Activated CD4-positive, alpha-beta T cell treated with anti-CD3 and anti-CD28 coated beads for 36 hours (primary cell): Measurements from ENCODE around the gene CCDC9B. TPM values are rescaled to one million over a fixed set of nuclear protein-coding genes. Genes with fewer than 3 reads are reported as not detected.

Source experiments
- ATAC-seq: fragments of 200-7000 bp; cut with Tn5 transposase; one replicate; pipeline ENCODE4 v1.10.0; 2021; ENCODE audit warnings: mild to moderate bottlenecking, moderate library complexity
- CTCF ChIA-PET: fragments of 350-600 bp; sonication (Branson Sonifier 250); formaldehyde crosslinking; loops from one replicate; lab custom pipeline; 2021; ENCODE audit warnings: antibody characterized with exemption; lab: Charles Lee
- POLR2A ChIA-PET: fragments of 350-600 bp; sonication (Branson Sonifier 250); formaldehyde crosslinking; loops from one replicate; lab custom pipeline; 2021; ENCODE audit warnings: antibody characterized with exemption, inconsistent platforms; lab: Charles Lee
- DNase-seq: peaks from one replicate; pipeline ENCODE4 v3.0.0-alpha.2; 2020
- H3K27ac Mint-ChIP-seq: one replicate; pipeline ENCODE4 v1.8.0; 2021; ENCODE audit warnings: mixed read lengths
- H3K27me3 Mint-ChIP-seq: one replicate; pipeline ENCODE4 v1.8.0; 2021; ENCODE audit warnings: mixed read lengths
- H3K36me3 Mint-ChIP-seq: one replicate; pipeline ENCODE4 v1.8.0; 2021; ENCODE audit warnings: low read depth, mixed read lengths
- H3K4me1 Mint-ChIP-seq: one replicate; pipeline ENCODE4 v1.8.0; 2021; ENCODE audit warnings: mixed read lengths
- H3K4me3 Mint-ChIP-seq: one replicate; pipeline ENCODE4 v1.8.0; 2021; ENCODE audit warnings: mild to moderate bottlenecking, moderate library complexity, mixed read lengths
- H3K9me3 Mint-ChIP-seq: one replicate; pipeline ENCODE4 v1.8.0; 2021; ENCODE audit warnings: low read depth, mixed read lengths
- intact Hi-C, 2 experiments: fragments of 100-400 bp; cut with DNase I in 1 of 2; cut with micrococcal nuclease in 1 of 2; formaldehyde crosslinking; loops; one replicate each; pipeline versions ENCODE4 v1.14.2 to v1.15.1; 2022 to 2024; cut with DNase I, micrococcal nuclease
- total RNA-seq, 2 experiments: library from RNA; stranded (reverse); gene quantifications; one replicate each; pipeline ENCODE4 v1.2.3, GENCODE V29; 2021

Gene CCDC9B
- total RNA-seq, 2 experiments from 2014 or later, result 0.65 to 0.98 TPM

DNA sequence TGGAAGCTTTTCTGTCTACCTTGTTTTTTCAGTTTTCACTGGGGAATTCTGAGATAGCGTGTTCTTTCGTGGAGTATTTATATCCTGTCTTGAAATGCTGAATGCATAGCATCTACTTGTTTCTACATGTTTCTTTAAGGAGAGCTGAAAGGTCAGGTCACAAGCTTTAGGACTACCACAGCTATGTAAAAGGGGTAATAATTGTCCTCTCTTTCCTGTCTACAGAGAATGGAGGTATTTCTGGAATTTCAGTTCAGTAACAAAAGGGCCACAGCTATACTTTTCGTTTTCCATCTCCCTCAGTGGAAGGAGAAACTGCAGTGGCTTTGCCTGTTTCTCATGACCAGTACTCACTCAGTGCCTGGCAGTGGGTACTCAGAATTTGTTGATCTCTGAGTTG is 12.6 kb downstream of the CCDC9B start:
- ChIA-PET POLR2A (interaction anchor here (1.1 kb wide), 1 partner anchor 14 kb away, joined by 3 read pairs; no protein-coding TSS in a partner anchor), CTCF (interaction anchor here (1.1 to 7.0 kb wide), 8 partner anchors 8 to 54 kb away, joined by 3 to 109 read pairs (median 10); partner anchors contain the start of genes CCDC9B and PLCB2)
- no peak for ATAC-seq
- Mint-ChIP-seq H3K27me3 (no peaks in the 10 kb centered on the region), H3K4me1 (peaks cover 14% of the 10 kb centered on the region), H3K9me3 (no peaks in the 10 kb centered on the region), H3K27ac (no peak overlapping the region), H3K36me3 (peaks cover 4% of the 10 kb centered on the region), H3K4me3 (no peak overlapping the region)
- intact Hi-C loops, result no loop called here
- no peak for DNase-seq

DNA sequence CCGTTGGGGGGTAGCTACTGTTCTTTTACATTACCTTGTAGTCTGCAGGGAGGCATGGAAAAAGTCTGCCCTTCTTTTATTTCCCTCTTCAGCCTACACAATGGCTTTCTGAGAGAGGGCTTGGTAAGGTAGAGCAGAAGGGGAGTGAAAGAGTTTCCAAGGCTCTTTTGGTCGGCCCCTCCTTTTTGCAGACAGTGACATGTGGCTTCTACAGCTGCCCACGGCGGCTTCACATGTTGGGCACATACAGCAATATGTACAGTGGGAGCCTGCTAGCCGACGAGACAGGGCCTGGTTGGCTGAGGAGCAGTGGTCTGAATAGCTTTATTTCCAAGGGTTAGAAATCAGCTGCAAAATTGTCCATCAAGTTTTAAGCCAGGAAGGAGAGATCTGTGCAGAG is 13.3 kb downstream of the CCDC9B start:
- Mint-ChIP-seq H3K36me3 (peaks cover 4% of the 10 kb centered on the region), H3K4me1 (peaks cover 15% of the 10 kb centered on the region), H3K27me3 (no peaks in the 10 kb centered on the region), H3K4me3 (no peak overlapping the region), H3K27ac (no peak overlapping the region), H3K9me3 (no peaks in the 10 kb centered on the region)
- DNase-seq (no peak), ATAC-seq (no peak)
- ChIA-PET CTCF (interaction anchor here (1.0 to 7.0 kb wide), 9 partner anchors 8 to 63 kb away, joined by 3 to 109 read pairs (median 5); partner anchors contain the start of genes CCDC9B and PLCB2), POLR2A (interaction anchor here (0.6 to 1.1 kb wide), 2 partner anchors 13 to 72 kb away, joined by 3 read pairs; no protein-coding TSS in a partner anchor)
- intact Hi-C loops, result no loop called here

DNA sequence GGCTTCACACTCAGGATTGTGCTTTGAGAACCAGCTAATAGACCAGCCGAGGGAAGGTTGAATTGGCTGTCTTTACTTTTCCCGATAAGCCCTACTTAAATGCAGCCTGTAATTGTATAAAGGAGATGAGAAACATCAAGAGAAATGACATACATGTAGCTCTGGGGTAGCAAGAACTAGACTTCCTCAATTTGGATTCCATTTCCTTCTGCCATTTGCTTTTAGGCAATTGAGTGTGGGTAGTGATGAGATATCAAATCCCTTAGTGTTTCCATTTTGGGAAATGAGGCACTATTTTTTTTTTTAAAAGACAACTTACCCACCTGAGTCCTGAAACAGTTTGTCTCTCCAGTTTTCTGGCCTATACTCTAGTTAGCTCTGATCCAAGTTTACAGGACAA is 15.0 kb downstream of the CCDC9B start:
- Mint-ChIP-seq H3K27me3 (no peaks in the 10 kb centered on the region), H3K4me3 (no peak overlapping the region), H3K9me3 (no peaks in the 10 kb centered on the region), H3K36me3 (peaks cover 4% of the 10 kb centered on the region), H3K4me1 (peaks cover 25% of the 10 kb centered on the region), H3K27ac (no peak overlapping the region)
- ATAC-seq (no peak), DNase-seq (no peak)
- ChIA-PET POLR2A (no interaction called here), CTCF (interaction anchor here (0.7 to 7.0 kb wide), 12 partner anchors 9 to 239 kb away, joined by 3 to 109 read pairs (median 6); partner anchors contain the start of genes CCDC32 and CCDC9B)
- intact Hi-C loops, result no loop called here

DNA sequence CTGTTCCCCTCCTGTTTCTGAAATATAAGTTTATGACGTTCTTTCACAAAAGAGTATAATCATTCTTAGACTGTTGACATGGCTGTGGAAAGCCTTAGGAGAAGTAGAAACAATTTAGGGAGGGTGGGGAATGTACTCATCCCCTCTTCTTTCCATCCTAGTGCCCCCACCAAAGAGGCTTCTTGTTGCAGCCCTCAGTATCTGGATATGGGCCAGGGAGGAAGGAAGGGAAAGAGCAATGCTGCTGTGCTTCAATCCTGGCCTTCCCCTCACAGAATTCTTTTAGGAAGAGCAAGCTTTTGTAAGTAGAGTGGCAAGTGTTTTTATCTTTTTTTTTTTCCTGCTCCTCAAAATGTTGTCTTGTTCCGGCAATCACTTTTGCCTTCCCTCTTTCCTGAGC is 15.6 kb downstream of the CCDC9B start:
- intact Hi-C loops, result no loop called here
- CTCF ChIA-PET, result interaction anchor here (0.6 to 7.0 kb wide), 12 partner anchors 9 to 239 kb away, joined by 3 to 109 read pairs (median 4); partner anchors contain the start of genes CCDC32 and CCDC9B
- Mint-ChIP-seq H3K4me1 (peaks cover 25% of the 10 kb centered on the region), H3K9me3 (no peaks in the 10 kb centered on the region), H3K4me3 (peak overlapping the region; percentile 71), H3K27me3 (no peaks in the 10 kb centered on the region), H3K36me3 (peaks cover 4% of the 10 kb centered on the region), H3K27ac (no peak overlapping the region)
- ATAC-seq (no peak), DNase-seq (no peak)
- POLR2A ChIA-PET, result no interaction called here

DNA sequence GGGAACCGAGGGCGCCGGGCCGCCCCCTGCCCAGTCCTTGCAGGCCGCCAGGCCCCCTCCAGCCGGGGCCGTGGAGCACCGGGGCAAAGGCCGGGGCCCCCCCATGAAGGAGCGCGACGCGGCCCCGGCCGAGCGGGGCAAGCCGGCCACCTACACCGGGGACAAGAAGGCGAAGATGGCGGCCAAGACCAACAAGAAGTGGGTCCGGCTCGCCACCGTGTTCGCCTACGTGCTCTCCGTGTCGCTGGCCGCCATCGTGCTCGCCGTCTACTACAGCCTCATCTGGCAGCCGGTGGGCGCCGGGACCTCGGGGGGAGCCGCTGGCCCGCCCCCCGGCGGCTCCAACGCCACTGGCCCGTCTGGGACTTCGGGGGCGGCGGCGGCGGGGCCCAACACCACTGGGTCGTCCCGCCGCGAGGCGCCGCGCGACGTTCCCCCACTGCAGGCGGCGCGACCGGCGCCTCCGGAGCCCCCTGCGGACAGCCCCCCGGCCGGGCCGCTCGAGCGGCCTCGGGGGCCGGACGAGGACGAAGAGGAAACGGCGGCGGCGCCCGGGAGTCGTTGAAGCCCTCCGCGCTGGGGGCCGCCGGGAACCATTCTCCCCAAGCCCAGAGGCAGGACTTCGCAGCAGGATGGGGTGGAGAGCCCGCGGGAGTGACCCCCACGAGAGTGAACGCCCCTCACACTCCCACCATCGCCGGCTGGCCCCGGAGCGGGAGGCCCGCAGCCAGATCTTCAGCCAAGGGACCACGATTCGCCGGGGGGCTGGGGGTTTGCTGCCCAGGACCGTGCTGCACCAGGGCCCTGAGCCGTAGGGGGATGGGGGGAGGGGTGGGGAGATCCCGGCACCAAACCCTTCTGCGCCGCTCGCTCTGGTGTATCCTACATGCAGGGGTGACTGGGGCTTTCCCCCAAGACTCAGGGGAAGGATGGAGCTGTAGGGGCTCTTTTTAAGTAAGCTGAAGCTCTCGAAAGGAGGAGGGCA is 16.5 kb downstream of the CCDC9B start:
- Mint-ChIP-seq H3K4me1 (peaks cover 25% of the 10 kb centered on the region), H3K27ac (no peak overlapping the region), H3K9me3 (no peaks in the 10 kb centered on the region), H3K4me3 (peak overlapping the region; percentile 71), H3K27me3 (no peaks in the 10 kb centered on the region), H3K36me3 (peaks cover 4% of the 10 kb centered on the region)
- ATAC-seq, result no peak
- peak; percentile 63 for DNase-seq
- intact Hi-C loops, result loop anchor here (1.0 to 5.0 kb wide), 16 partner anchors 14 to 908 kb away; partner anchors contain the start of genes ANKRD63 (in 1 of the 2), BAHD1 (in 1 of the 2), CCDC32 (in 1 of the 2) and CHP1 (in 1 of the 2)
- ChIA-PET POLR2A (interaction anchor here (1.5 kb wide), 1 partner anchor 16 kb away, joined by 7 read pairs; no protein-coding TSS in a partner anchor), CTCF (interaction anchor here (0.6 to 21.7 kb wide), 12 partner anchors 9 to 107 kb away, joined by 3 to 393 read pairs (median 6); partner anchors contain the start of genes CCDC9B and PLCB2)

DNA sequence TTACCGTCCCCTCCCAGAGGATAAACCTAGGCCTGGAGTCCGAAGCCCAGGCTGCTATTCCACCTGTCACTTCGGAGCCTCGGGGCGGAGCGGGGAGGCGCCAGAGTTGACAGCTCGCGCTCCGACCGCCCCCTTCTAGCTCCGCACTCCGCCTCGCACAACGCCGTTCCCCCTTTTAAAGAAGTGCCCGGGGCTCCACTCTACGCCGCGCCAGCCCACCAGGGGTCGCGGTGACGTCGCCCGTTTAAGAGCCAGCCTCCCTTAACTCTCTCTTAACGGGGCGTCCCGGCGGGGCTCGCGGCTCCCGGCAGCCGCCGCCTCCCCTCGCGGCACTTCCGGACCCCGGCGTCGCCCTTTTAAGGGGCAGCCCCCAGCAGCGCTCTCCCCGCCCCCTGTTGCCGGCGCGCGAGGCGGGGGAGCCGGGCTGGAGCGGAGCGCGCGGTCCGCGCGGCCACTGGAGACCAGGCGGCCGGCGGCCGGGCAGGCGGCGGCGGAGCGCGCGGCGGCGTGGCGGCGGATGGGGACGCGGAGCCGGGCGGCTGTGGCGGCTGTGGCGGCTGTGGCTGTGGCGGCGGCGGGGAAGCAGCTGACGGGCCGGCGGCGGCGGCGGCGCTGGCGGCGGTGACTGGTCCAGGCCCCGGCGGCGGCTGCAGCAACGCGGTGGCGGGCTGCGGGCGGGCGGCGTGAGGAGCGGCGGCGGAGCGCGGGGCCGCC is 17.3 kb downstream of the CCDC9B start, which contains the start of gene INAFM2:
INAFM2 (plus strand) TSS at position 454 of the 714 bp plus-strand sequence. CDS start 364 bp downstream, outside the sequence.
- Mint-ChIP-seq H3K36me3 (peaks cover 4% of the 10 kb centered on the region), H3K27ac (no peak within 1 kb of the TSS), H3K4me3 (peak within 1 kb of the TSS; percentile 71), H3K27me3 (no peaks in the 10 kb centered on the region), H3K4me1 (peaks cover 25% of the 10 kb centered on the region), H3K9me3 (no peaks in the 10 kb centered on the region)
- CTCF ChIA-PET, result interaction anchor here (0.6 to 21.7 kb wide), 14 partner anchors 8 to 278 kb away, joined by 3 to 393 read pairs (median 4); partner anchors contain the start of genes CCDC9B, DISP2 and PLCB2
- ATAC-seq (peak; percentile 87), DNase-seq (peak; percentile 92)
- intact Hi-C loops, result loop anchor here (1.0 to 5.0 kb wide), 16 partner anchors 15 to 909 kb away; partner anchors contain the start of genes ANKRD63 (in 1 of the 2), BAHD1 (in 1 of the 2), CCDC32 (in 1 of the 2) and CHP1 (in 1 of the 2)
- POLR2A ChIA-PET, result interaction anchor here (0.8 to 1.5 kb wide), 3 partner anchors 15 to 276 kb away, joined by 3 to 7 read pairs (median 3); no protein-coding TSS in a partner anchor

DNA sequence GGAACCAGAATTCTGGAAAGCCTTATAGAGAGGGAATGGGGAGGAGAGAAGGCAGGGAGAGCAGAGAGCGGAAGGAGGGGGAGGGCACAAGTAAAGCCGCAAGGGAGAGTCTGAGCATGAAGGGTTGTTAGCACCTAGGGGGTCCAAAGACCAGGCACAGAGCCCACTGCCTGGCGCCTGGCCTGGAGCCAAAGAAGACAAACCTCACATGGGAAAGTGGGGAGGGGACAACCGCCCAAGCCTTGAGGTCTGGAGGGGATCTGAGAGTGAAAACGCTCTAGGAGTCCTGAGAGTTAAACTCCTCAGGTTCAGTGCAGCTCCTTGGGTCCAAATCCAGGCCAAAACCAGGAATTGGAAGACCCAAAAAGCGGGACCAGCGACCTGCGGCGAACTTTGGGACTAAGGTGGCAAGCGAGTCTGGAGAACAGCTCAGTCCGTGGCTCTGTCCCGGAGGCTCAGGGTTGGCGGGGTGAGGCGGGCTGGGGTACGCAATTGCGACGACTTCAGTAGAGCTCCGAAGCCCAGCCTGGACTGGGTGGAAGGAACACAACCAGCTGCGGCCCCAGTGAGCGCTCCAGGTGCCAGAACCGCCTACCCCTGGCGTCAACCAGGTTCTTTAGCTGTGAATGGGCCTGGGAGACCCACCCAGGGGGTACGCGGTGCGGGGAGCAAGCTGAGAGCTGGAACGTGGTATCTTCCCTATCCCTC is 18.1 kb downstream of the CCDC9B start:
- DNase-seq, result no peak
- H3K4me3 Mint-ChIP-seq, result peak overlapping the region; percentile 67
- ATAC-seq, result no peak

DNA sequence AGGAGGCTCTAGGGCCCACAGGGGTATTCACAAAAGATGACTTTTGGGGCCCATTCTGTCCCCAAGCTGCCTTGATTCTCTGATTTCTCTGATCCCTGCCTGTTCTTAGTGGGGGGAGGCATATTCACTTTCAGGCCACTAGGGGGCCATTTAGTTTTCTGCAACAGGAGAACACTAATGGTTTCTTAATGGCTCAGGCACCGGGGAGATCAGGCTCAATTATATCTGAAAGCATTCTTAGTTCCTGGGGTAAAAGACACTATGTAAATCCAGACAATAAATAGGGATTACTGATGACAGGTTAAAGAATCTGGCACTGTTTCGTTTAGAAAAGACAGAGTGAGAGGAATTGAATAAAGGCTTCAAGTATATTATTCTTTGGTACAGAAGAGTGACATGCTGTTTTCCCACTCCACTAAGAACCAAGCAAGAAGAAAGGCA is 19.8 kb downstream of the CCDC9B start:
- peak; percentile 70 for DNase-seq
- ATAC-seq, result peak; percentile 30
- ChIA-PET POLR2A (no interaction called here), CTCF (interaction anchor here (0.8 to 21.7 kb wide), 12 partner anchors 7 to 608 kb away, joined by 3 to 393 read pairs (median 4); partner anchors contain the start of genes CCDC9B, DLL4 and PLCB2)
- peaks cover 24% of the 10 kb centered on the region for H3K4me1 Mint-ChIP-seq
- H3K4me3 Mint-ChIP-seq, result no peak overlapping the region
- intact Hi-C loops, result loop anchor here (1.0 to 5.0 kb wide), 7 partner anchors 17 to 911 kb away; partner anchors contain the start of genes ANKRD63 (in 1 of the 2), CCDC32 (in 1 of the 2), CHP1 (in 1 of the 2) and EXD1 (in 1 of the 2)
- H3K9me3 Mint-ChIP-seq, result no peaks in the 10 kb centered on the region
- H3K27me3 Mint-ChIP-seq, result peaks cover 2% of the 10 kb centered on the region
- no peak overlapping the region for H3K27ac Mint-ChIP-seq
- H3K36me3 Mint-ChIP-seq, result peaks cover 3% of the 10 kb centered on the region

More for the DNA sequence above, 18.1 kb downstream of the CCDC9B start:
- intact Hi-C loops, result loop anchor here (1.0 to 5.0 kb wide), 16 partner anchors 14 to 910 kb away; partner anchors contain the start of genes ANKRD63 (in 1 of the 2), BAHD1 (in 1 of the 2), CCDC32 (in 1 of the 2) and CHP1 (in 1 of the 2)
- ChIA-PET POLR2A (interaction anchor here (0.8 to 1.5 kb wide), 3 partner anchors 14 to 275 kb away, joined by 3 to 7 read pairs (median 3); no protein-coding TSS in a partner anchor), CTCF (interaction anchor here (0.6 to 21.7 kb wide), 15 partner anchors 8 to 1157 kb away, joined by 3 to 393 read pairs (median 4); partner anchors contain the start of genes CCDC9B, DISP2 and PLCB2)
- peaks cover 4% of the 10 kb centered on the region for H3K36me3 Mint-ChIP-seq
- peaks cover 25% of the 10 kb centered on the region for H3K4me1 Mint-ChIP-seq
- no peaks in the 10 kb centered on the region for H3K27me3 Mint-ChIP-seq
- H3K27ac Mint-ChIP-seq, result no peak overlapping the region
- no peaks in the 10 kb centered on the region for H3K9me3 Mint-ChIP-seq

DNA sequence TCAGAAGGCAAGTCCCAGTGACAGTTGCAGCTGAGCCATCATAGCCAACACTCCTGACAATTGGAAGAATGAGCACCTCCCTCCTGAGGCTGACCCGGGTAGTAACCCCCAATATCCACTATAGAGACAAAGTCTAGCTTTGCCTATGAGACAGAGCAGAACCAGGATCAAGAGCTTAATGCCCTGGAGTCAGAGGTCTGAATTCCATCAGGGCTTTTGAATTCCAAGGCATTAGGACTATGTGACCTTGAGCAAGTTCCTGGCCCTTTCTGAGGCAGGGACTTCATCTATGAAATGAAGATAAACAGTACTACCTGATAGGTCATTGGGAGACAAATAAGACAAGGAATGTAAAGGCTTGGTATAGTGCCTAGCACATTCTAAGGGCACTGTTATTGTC is 20.3 kb downstream of the CCDC9B start:
- DNase-seq, result no peak
- H3K4me1 Mint-ChIP-seq, result peaks cover 18% of the 10 kb centered on the region
- ChIA-PET POLR2A (no interaction called here), CTCF (interaction anchor here (0.6 to 21.7 kb wide), 11 partner anchors 8 to 215 kb away, joined by 3 to 393 read pairs (median 4); partner anchors contain the start of genes CCDC9B and PLCB2)
- no peak for ATAC-seq
- H3K36me3 Mint-ChIP-seq, result no peaks in the 10 kb centered on the region
- intact Hi-C loops, result loop anchor here (5.0 kb wide), 5 partner anchors 38 to 912 kb away; partner anchors contain the start of genes ANKRD63 (in 1 of the 2), CCDC32 (in 1 of the 2), CHP1 (in 1 of the 2) and EXD1 (in 1 of the 2)
- H3K9me3 Mint-ChIP-seq, result no peaks in the 10 kb centered on the region
- no peak overlapping the region for H3K4me3 Mint-ChIP-seq
- H3K27me3 Mint-ChIP-seq, result peaks cover 2% of the 10 kb centered on the region
- no peak overlapping the region for H3K27ac Mint-ChIP-seq
